GM21390 (cell line): Measurements from ENCODE around the gene ZNF462.

Experiments used
- ATAC-seq: cut with Tn5 transposase; IDR thresholded peaks from one replicate; pipeline ENCODE4 v1.9.1; 2021; ENCODE audit not compliant: unreplicated experiment

The ZNF462 gene

DNA sequence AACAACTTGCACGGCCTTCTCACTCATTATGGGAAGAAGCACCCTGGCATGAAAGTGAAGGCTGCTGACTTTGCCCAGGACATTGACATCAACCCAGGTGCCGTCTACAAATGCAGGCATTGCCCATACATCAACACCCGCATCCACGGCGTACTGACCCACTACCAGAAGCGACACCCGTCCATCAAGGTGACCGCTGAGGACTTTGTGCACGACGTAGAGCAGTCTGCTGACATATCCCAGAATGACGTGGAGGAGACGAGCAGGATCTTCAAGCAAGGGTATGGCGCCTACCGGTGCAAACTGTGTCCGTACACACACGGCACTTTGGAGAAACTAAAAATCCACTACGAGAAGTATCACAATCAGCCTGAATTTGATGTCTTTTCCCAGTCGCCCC lies 65.4 kb downstream of the ZNF462 start:
- no peak for ATAC-seq

DNA sequence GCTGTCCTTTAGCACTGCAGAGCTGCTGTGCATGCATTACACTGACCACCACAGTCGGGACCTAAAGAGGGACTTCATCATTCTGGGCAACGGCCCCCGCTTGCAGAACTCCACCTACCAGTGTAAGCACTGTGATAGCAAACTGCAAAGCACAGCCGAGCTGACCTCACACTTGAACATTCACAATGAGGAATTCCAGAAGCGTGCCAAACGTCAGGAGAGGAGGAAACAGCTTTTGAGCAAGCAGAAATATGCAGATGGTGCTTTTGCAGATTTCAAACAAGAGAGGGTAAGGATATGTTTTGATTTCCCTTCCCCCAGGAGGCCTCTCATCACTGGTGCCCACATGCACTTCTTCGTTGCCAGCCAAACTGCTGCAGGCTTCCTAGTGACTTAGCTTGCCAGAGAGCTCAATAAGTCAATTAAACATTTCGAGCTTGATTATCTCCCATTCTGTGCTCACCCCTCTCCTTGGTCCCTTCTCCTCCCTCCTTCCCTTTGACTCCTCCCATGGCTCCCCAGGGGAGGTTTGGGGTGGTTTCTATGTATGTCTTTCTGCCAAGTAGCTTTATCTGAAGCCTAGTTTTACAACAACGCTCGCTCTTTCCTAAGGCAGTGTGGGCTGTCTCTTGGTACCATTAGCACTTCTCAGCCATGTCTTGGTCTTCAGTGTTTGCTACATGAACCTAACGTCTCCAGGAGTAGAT lies 66.7 kb downstream of the ZNF462 start:
- ATAC-seq: no peak

DNA sequence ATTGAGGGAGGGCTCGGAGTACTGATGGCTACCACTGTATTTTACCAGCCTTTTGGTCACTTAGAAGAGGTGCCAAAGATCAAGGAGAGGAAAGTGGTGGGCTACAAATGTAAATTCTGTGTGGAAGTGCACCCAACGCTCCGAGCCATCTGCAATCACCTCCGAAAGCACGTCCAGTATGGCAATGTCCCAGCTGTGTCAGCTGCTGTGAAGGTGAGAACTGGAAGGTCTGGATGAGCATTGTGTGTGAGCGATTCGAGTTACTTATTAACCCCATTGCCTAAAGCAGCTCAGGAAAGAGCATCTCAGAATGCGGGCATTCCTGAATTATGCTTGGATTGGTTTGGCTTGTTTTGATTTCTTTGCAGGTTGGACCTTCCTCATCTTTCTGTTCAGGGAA lies 67.5 kb downstream of the ZNF462 start:
- no peak for ATAC-seq

DNA sequence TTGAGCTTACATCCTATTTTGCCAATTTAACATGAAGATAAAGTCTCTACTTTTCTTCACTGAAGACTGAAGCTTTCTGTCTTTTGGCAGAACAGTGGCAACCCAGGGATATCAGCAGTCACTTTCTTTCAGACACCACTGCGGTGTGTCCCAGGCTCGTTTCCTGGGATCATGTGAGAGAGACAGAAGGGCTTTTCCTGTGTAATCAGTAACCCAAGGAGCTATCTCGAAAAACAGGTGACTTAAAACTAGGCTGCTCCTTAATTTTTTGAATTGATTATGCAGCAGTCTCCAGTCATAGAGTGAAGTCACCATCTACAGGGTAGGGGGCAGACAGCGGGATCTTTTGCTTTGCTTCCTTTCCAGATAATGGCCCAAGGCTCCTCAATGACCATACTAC lies 68.5 kb downstream of the ZNF462 start:
- ATAC-seq: no peak

DNA sequence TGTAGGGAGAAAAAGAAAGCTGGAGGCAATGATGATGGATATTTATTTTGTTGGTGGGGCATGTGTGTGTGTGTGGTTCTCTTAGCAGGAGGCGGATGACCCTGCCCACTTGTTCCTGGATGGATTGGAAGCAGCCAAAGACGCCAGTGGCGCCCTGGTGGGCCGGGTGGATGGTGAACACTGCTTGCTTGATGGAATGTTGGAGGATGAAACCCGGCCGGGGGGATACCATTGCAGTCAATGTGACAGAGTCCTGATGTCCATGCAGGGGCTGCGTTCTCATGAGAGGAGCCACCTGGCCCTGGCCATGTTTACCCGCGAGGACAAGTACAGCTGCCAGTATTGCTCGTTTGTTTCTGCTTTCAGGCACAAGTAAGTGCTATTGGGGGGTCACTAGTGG lies 69.2 kb downstream of the ZNF462 start:
- ATAC-seq: no peak

DNA sequence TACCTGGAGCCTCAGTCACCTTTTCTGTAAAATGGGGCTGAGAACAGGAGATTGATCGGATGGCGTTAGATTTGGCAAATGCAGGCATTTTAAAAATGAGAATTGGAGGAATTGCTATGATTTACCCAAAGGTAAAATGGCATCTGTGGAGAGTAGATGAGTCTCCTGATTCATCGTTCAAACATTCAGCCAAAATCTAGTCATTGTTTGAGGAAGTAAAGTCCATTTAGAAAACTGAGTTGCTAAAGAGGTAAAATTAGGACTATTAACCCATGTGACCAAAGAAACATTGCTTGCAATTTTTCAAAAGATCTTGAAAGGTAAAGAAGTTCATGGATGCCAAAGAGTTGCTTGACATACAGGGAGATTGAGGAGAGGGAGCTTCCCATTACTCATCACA lies 69.7 kb downstream of the ZNF462 start:
- no peak for ATAC-seq

DNA sequence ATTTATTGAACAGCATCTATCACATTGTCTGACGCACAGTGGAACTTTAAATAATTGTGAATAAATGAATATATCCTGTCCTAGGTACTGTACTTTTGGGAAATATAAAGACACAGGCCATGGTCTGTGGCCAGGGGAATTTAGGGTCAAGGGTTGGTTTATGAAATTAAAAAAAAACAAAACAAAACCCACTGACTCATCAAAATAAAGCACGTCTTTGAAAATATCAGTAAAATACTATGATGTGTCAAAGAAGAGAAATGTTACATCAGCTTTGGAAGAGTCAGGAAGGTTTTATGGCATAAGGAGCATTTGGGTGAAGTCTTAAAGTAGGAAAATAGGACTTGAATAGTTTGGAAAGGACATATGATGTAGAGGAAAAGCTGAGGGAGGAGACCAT lies 70.5 kb downstream of the ZNF462 start:
- no peak for ATAC-seq

DNA sequence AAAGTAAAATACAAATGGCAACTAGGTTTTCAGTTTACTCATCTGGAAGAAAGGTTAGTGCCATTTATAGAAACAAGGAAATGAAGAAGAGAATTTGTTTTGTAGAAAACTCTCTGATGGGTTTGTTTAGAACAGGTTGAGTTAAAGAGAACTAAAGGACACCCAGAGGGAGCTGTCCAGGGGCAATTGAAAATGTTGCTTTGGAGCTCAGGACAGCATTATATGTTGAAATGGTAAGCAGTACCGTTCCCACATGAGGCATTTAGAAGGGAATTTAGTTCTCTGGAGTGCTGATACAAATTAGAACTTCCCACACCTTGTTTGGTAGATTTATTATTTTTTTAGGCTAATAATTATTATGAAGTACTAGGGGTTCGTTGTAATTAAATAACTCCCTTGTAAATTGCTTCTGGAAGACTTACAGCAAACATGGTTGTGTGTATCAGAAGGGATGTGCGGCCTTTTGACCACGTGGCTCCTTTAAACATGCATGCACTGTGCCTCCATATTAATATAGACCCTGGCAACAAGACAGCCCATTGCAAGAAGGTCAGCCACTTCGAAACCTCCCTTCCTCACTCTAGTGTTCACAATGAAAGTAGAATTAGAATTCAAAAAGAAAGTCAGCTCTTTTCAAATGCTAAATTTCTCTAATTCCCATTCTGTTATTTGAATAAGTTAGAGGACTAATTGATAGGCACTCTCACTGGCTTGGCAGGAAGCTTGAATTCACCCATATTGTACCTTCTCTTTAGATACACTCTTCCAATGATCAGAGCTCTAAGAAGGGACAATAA lies 71.7 kb downstream of the ZNF462 start:
- no peak for ATAC-seq

DNA sequence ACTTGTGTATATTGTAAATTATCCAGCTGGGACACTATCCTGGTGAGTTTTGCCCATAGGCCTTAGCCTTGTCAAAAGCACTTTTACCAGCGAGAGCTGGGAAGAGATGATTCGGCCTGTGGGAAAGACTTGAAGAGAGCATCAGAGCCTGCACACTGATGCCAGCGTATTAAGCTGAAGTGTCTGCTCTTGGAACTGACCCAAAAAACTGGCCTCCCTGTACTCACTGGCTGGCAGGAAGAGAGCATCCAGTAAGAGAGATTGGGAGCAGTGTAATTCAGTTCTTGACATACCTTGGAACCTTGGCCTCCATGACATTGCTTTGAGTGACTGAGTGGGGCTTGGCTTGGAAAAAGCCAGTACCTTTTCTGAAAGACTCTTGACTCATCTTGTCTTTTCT lies 73.7 kb downstream of the ZNF462 start:
- ATAC-seq: no peak

DNA sequence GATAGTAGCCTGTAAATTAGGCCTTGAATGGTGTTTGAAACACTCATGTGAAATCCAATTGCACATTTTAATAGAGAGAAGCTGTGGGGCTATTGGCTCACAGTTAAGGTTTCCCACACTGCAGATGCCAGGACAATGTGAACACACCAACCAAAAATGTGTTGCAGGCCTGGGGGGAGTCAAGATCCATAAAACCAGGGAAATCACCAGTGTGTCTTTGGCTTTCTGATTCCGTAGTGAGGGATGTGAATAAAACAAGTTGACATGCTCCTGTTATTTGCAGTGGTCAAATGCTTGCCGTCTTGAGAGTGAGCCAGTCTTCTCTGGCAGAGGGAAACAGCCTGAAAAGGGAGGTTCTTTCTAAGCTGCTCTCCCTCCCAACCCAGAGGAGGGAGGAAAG lies 79.0 kb downstream of the ZNF462 start:
- no peak for ATAC-seq

DNA sequence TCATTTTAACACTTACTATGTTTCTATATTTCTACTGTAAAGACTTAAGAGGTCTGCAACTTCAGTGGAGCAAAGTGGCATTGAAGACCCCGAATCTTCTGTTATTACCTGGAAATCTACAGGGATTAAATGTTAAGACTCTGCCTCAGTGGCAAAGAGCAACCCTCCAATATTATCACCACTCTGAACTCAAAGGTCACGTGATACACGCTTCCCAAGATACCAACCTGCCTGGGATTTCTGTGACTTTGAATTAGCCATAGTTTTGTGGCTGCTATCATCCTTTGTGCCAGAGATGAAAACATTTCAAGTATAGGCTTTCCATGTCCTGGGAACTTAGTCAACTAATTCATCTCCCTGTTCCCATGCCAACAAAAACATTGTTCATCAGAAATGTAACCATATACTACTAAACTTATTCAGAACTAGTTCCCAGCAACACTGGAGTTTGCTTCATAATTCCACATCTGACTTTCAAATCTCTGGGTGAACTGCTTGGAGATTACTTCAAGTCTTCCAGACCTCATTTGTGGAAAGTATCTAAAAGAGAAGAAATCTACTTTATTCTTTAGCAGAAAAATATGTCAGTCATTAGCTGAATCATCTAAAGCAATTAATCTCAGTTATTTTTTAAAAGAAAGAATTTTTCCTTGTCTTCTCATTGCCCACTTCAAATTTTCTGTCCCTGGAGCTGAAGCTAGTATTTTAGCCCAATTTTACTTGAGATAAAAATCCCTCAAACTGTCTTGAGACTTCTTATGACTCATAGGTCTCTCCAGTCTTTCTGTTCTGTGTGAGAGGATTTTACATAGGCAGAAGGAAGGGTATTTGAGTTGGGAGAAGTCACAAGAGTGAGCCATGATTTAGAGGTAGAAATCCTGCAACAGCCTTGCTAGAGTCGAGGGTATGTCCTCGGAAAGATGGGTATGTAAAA lies 83.0 kb downstream of the ZNF462 start:
- ATAC-seq: no peak

DNA sequence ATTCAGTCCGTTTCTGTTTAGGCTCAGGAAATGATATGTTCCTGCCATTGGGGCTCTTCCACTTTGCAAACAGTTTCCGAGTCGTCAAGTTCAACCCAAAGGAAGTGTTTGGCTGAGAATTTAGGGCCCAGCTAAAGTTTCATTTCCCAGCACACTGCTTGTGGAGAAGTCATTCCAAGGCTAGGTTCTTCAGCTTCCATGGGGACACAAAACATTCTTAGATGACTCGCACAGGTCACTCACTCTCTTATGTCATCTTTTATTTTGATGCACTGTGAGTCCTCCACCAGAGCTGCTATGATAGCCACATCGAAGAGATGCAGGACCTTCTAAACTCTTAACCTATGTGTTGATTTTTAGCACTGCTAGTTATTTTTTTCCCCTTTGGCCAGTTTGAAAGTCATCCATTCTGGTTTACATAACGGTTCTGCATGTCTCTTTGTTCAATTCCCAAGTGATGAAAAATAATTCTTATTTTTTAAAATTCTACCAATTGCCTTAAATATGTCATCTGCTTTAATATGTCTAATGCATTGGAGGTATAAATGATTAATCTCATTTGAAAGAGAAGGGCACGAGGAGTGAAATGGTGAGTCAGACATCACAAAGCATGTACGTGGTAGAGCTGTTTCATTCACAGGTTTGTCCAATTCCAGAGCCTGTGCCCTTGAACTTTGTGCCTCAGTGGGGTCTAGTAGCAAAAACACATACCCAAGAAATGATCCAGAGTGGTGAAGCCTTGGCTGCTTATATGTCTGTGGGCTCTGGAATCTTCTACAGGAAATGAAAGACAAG lies 84.3 kb downstream of the ZNF462 start:
- ATAC-seq: no peak

DNA sequence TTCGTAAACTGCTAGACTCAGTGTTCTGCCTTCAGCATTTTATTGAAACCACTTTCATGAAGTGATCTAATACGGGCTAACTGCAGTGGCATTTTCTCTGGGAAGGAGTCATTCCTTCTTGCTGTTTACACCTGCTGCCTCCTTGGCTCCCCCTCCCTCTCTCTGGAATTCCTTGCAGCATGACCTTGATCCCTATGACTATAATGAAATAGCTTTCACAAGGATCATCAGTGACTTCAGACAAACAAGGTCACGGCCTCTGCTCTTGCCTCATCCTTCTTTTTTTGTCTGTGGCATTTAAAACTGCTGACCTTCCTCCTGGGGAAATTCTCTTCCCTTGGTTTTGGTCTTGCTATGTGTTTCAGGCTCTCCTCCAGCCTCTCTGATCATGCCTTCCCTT lies 90.2 kb downstream of the ZNF462 start:
- no peak for ATAC-seq

DNA sequence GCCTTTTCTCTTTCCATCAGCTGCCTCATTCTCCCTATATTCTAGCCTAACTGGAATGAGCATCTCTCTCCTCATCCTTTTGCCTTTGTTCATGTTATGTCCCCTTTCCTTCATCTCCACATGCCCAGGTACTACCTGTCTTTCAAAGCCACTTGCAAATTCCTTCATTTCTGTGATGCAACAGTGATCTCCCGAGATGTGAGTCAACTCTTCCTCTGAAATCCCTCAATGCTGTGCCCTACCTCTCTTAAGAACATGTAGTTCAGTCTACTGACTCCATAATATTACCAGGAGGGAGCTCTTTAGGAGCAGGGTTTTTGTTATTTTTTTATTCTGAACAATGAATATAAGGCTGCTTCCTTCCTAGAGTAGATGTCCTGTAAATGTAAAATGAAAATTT lies 91.6 kb downstream of the ZNF462 start:
- ATAC-seq: no peak

DNA sequence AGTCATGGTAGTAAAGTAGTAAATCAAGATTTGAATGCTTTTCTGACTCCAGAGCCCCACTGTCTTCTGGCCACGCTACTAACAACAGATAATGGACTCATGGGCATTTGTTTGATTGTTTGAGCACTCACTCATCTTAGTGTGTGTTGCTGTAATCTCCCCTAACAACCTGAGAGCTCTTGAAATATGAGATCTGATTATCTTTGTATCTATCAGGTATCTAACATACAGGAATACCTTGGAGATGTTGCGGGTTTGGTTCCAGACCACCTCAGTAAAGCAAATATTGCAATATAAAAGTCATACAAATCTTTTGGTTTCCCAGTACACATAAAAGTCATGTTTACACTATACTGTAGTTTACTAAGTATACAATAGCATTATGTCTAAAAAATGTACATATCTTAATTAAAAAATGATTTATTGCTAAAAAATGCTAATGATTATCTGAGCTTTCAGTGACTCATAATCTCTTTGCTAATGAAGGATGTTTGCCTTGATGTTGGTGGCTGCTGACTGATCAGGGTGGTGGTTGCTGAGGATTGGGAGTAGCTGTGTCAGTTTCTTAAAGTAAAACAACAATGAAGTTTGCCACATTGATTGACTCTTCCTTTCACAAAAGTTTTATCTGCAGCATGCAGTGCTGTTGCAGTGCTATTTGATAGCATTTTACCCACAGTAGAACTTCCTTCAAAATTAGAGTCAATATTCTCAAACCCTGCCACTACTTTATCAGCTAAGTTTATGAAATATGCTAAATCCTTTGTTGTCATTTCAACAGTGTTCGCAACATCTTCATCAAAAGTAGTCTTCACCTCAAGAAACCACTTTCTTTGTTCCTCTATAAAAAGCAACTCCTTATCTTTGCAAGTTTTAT lies 92.2 kb downstream of the ZNF462 start:
- no peak for ATAC-seq

DNA sequence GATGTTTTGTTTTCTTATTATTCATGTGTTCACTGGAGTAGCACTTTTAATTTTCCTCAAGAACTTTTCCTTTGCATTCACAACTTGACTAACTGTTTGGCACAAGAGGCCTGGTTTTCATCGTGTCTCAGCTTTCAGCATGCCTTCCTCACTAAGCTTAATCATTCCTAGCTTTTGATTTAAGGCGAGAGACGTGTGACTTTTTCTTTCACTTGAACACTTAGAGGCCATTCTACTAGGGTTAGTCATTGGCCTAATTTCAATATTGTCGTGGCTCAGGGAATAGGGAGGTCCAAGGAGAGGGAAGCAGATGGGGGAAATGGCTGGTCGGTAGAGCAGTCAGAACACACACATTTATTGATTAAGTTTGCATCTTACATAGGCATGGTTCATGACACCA lies 94.0 kb downstream of the ZNF462 start:
- ATAC-seq: no peak

DNA sequence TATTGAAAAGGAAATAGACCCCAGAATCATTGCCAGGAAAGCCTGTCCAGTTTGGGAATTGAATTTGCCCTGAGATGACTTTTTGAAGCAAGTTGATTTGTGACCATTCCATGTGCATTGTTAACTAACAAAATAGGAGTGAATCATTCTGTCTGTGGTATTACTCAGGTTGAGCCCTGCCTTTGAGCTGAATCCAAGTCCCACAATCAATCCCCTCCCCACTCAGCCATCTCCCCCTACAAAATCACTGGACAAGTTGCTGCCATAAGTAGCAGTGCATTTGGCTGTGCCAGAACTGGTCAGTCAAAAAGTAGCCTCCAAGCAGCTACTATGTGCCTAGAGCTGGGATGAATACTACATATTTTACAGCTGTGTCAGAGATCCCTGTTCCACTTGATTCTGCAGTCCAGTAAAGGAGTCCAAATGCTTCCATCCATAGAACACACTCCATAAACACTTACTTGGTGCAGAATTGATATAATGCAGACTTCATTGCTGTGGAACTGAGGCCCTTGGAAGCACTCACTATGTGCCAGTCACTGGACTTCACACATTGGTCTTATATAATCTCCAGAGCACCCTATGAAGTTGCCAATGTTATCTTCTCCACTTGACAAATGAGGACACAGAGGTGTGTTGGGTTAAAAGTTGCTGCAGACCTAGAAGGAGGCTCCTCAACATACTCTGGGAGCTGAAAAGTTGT lies 96.1 kb downstream of the ZNF462 start:
- no peak for ATAC-seq

DNA sequence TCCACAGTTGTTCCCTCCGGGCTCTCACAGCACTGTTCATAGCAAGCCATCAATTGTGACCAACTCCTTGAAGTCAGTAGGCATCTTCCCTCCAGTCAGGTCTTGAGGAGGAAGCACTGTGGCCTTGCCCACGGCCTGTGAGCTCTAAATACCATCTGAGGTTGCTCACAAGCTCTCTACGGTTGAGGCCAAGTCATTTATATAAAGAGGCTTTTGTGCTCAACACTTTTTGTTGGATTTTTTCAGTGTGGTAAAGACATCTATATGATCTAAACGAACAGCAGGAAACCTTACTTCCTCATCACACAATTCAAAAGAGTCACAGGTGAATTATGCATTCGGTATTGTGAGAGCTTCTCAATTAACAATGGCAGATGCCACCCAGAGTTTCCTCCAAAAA lies 97.3 kb downstream of the ZNF462 start:
- no peak for ATAC-seq

DNA sequence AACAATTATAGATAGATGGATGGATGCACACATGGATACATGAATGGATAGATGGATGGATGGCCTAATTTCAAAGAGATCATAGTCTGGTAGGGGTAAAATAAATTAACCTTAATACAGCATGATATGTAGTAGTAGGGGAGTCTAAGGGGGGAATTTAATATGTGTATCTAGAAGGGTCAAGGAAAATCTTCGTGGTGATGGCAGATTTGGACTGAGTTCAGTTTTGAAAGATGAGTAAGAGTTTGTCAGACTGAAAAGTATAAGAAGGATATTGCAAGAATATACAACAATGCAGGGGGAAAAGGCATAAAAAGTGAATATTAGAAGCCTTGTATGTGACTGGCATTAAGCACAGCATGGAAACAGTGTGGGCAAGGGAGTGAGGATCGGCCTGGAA lies 98.7 kb downstream of the ZNF462 start:
- no peak for ATAC-seq
